ENCODE data around the gene PTPRT.

Gene PTPRT

GRCh38 chr20:42837456-42837855, 352.2 kb downstream of the PTPRT start:
- H3K4me1 ChIP-seq (ENCODE audit: control insufficient read depth, insufficient read depth, low read length) = peaks cover 9% of the 10 kb centered on the region; the same call in 1 of the 2 replicates
- H3K36me3 ChIP-seq (ENCODE audit: control insufficient read depth, insufficient read depth, low read length) = no peaks in the 10 kb centered on the region
- H3K9me3 ChIP-seq (ENCODE audit: control insufficient read depth, insufficient read depth, low read depth, low read length) = no peaks in the 10 kb centered on the region
- H3K27me3 ChIP-seq (ENCODE audit: control insufficient read depth, insufficient read depth, low read length) = no peaks in the 10 kb centered on the region
- H3K4me3 ChIP-seq (ENCODE audit: low read depth, low read length) = no peak overlapping the region
- no peak overlapping the region for H3K9ac ChIP-seq (ENCODE audit: low read length)
- no peak overlapping the region for H3K27ac ChIP-seq (ENCODE audit: low read depth, low read length)

GRCh38 chr20:42836339-42836738, 353.4 kb downstream of the PTPRT start:
- H3K36me3 ChIP-seq (ENCODE audit: control insufficient read depth, insufficient read depth, low read length) = no peaks in the 10 kb centered on the region
- H3K9ac ChIP-seq (ENCODE audit: low read length) = no peak overlapping the region
- H3K27ac ChIP-seq (ENCODE audit: low read depth, low read length) = no peak overlapping the region
- H3K27me3 ChIP-seq (ENCODE audit: control insufficient read depth, insufficient read depth, low read length) = no peaks in the 10 kb centered on the region
- H3K4me1 ChIP-seq (ENCODE audit: control insufficient read depth, insufficient read depth, low read length) = peaks cover 9% of the 10 kb centered on the region; the same call in 1 of the 2 replicates
- H3K9me3 ChIP-seq (ENCODE audit: control insufficient read depth, insufficient read depth, low read depth, low read length) = no peaks in the 10 kb centered on the region
- H3K4me3 ChIP-seq (ENCODE audit: low read depth, low read length) = no peak overlapping the region

GRCh38 chr20:42807876-42808275, 381.8 kb downstream of the PTPRT start:
- no peaks in the 10 kb centered on the region for H3K36me3 ChIP-seq (ENCODE audit: control insufficient read depth, insufficient read depth, low read length)
- H3K9ac ChIP-seq (ENCODE audit: low read length) = no peak overlapping the region
- H3K4me1 ChIP-seq (ENCODE audit: control insufficient read depth, insufficient read depth, low read length) = no peaks in the 10 kb centered on the region
- no peak overlapping the region for H3K27ac ChIP-seq (ENCODE audit: low read depth, low read length)
- H3K9me3 ChIP-seq (ENCODE audit: control insufficient read depth, insufficient read depth, low read depth, low read length) = no peaks in the 10 kb centered on the region
- H3K4me3 ChIP-seq (ENCODE audit: low read depth, low read length) = no peak overlapping the region
- H3K27me3 ChIP-seq (ENCODE audit: control insufficient read depth, insufficient read depth, low read length) = peaks cover 4% of the 10 kb centered on the region; the same call in 1 of the 2 replicates

GRCh38 chr20:42795111-42795695, 394.5 kb downstream of the PTPRT start:
- H3K9ac ChIP-seq (ENCODE audit: low read length) = no peak overlapping the region
- H3K27ac ChIP-seq (ENCODE audit: low read depth, low read length) = no peak overlapping the region
- H3K9me3 ChIP-seq (ENCODE audit: control insufficient read depth, insufficient read depth, low read depth, low read length) = no peaks in the 10 kb centered on the region
- H3K36me3 ChIP-seq (ENCODE audit: control insufficient read depth, insufficient read depth, low read length) = no peaks in the 10 kb centered on the region
- H3K4me3 ChIP-seq (ENCODE audit: low read depth, low read length) = no peak overlapping the region
- no peaks in the 10 kb centered on the region for H3K4me1 ChIP-seq (ENCODE audit: control insufficient read depth, insufficient read depth, low read length)
- peaks cover 18% of the 10 kb centered on the region for H3K27me3 ChIP-seq (ENCODE audit: control insufficient read depth, insufficient read depth, low read length)

- Histone ChIP-seq H3K9me3 (ENCODE audit: control insufficient read depth, insufficient read depth, low read depth, low read length) (no peaks in the 10 kb centered on the region), H3K27me3 (ENCODE audit: control insufficient read depth, insufficient read depth, low read length) (no peaks in the 10 kb centered on the region; the same call in 1 of the 2 replicates), H3K4me1 (ENCODE audit: control insufficient read depth, insufficient read depth, low read length) (no peaks in the 10 kb centered on the region), H3K4me3 (ENCODE audit: low read depth, low read length) (no peak overlapping the region), H3K27ac (ENCODE audit: low read depth, low read length) (no peak overlapping the region), H3K9ac (ENCODE audit: low read length) (no peak overlapping the region), H3K36me3 (ENCODE audit: control insufficient read depth, insufficient read depth, low read length) (no peaks in the 10 kb centered on the region)
Measured at GRCh38 chr20:42792052-42792451, 397.7 kb downstream of the PTPRT start.

GRCh38 chr20:42790111-42790510, 399.6 kb downstream of the PTPRT start:
- no peak overlapping the region for H3K9ac ChIP-seq (ENCODE audit: low read length)
- no peak overlapping the region for H3K4me3 ChIP-seq (ENCODE audit: low read depth, low read length)

GRCh38 chr20:42788707-42789106, 401.0 kb downstream of the PTPRT start:
- no peak overlapping the region for H3K27ac ChIP-seq (ENCODE audit: low read depth, low read length)
- no peaks in the 10 kb centered on the region for H3K36me3 ChIP-seq (ENCODE audit: control insufficient read depth, insufficient read depth, low read length)
- no peak overlapping the region for H3K9ac ChIP-seq (ENCODE audit: low read length)
- no peaks in the 10 kb centered on the region; the same call in 1 of the 2 replicates for H3K27me3 ChIP-seq (ENCODE audit: control insufficient read depth, insufficient read depth, low read length)
- no peaks in the 10 kb centered on the region for H3K9me3 ChIP-seq (ENCODE audit: control insufficient read depth, insufficient read depth, low read depth, low read length)
- no peaks in the 10 kb centered on the region for H3K4me1 ChIP-seq (ENCODE audit: control insufficient read depth, insufficient read depth, low read length)
- no peak overlapping the region for H3K4me3 ChIP-seq (ENCODE audit: low read depth, low read length)

More at GRCh38 chr20:42790111-42790510, 399.6 kb downstream of the PTPRT start:
- Histone ChIP-seq H3K4me1 (ENCODE audit: control insufficient read depth, insufficient read depth, low read length) (no peaks in the 10 kb centered on the region), H3K27me3 (ENCODE audit: control insufficient read depth, insufficient read depth, low read length) (no peaks in the 10 kb centered on the region; the same call in 1 of the 2 replicates), H3K36me3 (ENCODE audit: control insufficient read depth, insufficient read depth, low read length) (no peaks in the 10 kb centered on the region), H3K27ac (ENCODE audit: low read depth, low read length) (no peak overlapping the region), H3K9me3 (ENCODE audit: control insufficient read depth, insufficient read depth, low read depth, low read length) (no peaks in the 10 kb centered on the region)

- Histone ChIP-seq H3K9ac (ENCODE audit: low read length) (no peak overlapping the region), H3K9me3 (ENCODE audit: control insufficient read depth, insufficient read depth, low read depth, low read length) (no peaks in the 10 kb centered on the region), H3K36me3 (ENCODE audit: control insufficient read depth, insufficient read depth, low read length) (no peaks in the 10 kb centered on the region), H3K27ac (ENCODE audit: low read depth, low read length) (no peak overlapping the region), H3K4me3 (ENCODE audit: low read depth, low read length) (no peak overlapping the region), H3K27me3 (ENCODE audit: control insufficient read depth, insufficient read depth, low read length) (no peaks in the 10 kb centered on the region), H3K4me1 (ENCODE audit: control insufficient read depth, insufficient read depth, low read length) (no peaks in the 10 kb centered on the region)
Measured at GRCh38 chr20:42785041-42785440, 404.7 kb downstream of the PTPRT start.

- no peaks in the 10 kb centered on the region for H3K27me3 ChIP-seq (ENCODE audit: control insufficient read depth, insufficient read depth, low read length)
- H3K27ac ChIP-seq (ENCODE audit: low read depth, low read length) = no peak overlapping the region
- H3K9me3 ChIP-seq (ENCODE audit: control insufficient read depth, insufficient read depth, low read depth, low read length) = no peaks in the 10 kb centered on the region
- no peak overlapping the region for H3K4me3 ChIP-seq (ENCODE audit: low read depth, low read length)
- peaks cover 3% of the 10 kb centered on the region; the same call in 1 of the 2 replicates for H3K4me1 ChIP-seq (ENCODE audit: control insufficient read depth, insufficient read depth, low read length)
- H3K9ac ChIP-seq (ENCODE audit: low read length) = no peak overlapping the region
- H3K36me3 ChIP-seq (ENCODE audit: control insufficient read depth, insufficient read depth, low read length) = no peaks in the 10 kb centered on the region
Measured at GRCh38 chr20:42779216-42779615, 410.5 kb downstream of the PTPRT start.

GRCh38 chr20:42775866-42776265, 413.8 kb downstream of the PTPRT start:
- no peaks in the 10 kb centered on the region for H3K9me3 ChIP-seq (ENCODE audit: control insufficient read depth, insufficient read depth, low read depth, low read length)
- H3K4me1 ChIP-seq (ENCODE audit: control insufficient read depth, insufficient read depth, low read length) = peaks cover 3% of the 10 kb centered on the region; the same call in 1 of the 2 replicates
- no peak overlapping the region for H3K27ac ChIP-seq (ENCODE audit: low read depth, low read length)
- no peak overlapping the region for H3K4me3 ChIP-seq (ENCODE audit: low read depth, low read length)
- H3K27me3 ChIP-seq (ENCODE audit: control insufficient read depth, insufficient read depth, low read length) = peaks cover 3% of the 10 kb centered on the region
- H3K36me3 ChIP-seq (ENCODE audit: control insufficient read depth, insufficient read depth, low read length) = no peaks in the 10 kb centered on the region
- no peak overlapping the region for H3K9ac ChIP-seq (ENCODE audit: low read length)

- Histone ChIP-seq H3K27me3 (ENCODE audit: control insufficient read depth, insufficient read depth, low read length) (peaks cover 3% of the 10 kb centered on the region), H3K4me3 (ENCODE audit: low read depth, low read length) (no peak overlapping the region), H3K9ac (ENCODE audit: low read length) (no peak overlapping the region), H3K36me3 (ENCODE audit: control insufficient read depth, insufficient read depth, low read length) (no peaks in the 10 kb centered on the region), H3K9me3 (ENCODE audit: control insufficient read depth, insufficient read depth, low read depth, low read length) (no peaks in the 10 kb centered on the region), H3K4me1 (ENCODE audit: control insufficient read depth, insufficient read depth, low read length) (peaks cover 3% of the 10 kb centered on the region; the same call in 1 of the 2 replicates), H3K27ac (ENCODE audit: low read depth, low read length) (no peak overlapping the region)
Measured at GRCh38 chr20:42775037-42775436, 414.7 kb downstream of the PTPRT start.

Data from HUES6 (cell line).